ENCODE measurements around the gene NISCH.

NISCH gene

GRCh38 chr3:52435246-52436101 lies 19.9 kb upstream of the NISCH start:
- DNase-seq (ENCODE audit: low read depth, low spot score) = no peak

- DNase-seq (ENCODE audit: low read depth, low spot score) = no peak
Observed at GRCh38 chr3:52436500-52437149, 18.8 kb upstream of the NISCH start.

GRCh38 chr3:52437326-52438103 lies 17.9 kb upstream of the NISCH start:
- DNase-seq (ENCODE audit: low read depth, low spot score) = no peak

GRCh38 chr3:52438104-52438376 lies 17.4 kb upstream of the NISCH start:
- DNase-seq (ENCODE audit: low read depth, low spot score) = no peak

- DNase-seq (ENCODE audit: low read depth, low spot score) = no peak
Observed at GRCh38 chr3:52438579-52439425, 16.6 kb upstream of the NISCH start.

- DNase-seq (ENCODE audit: low read depth, low spot score) = no peak
Observed at GRCh38 chr3:52439426-52440248, 15.8 kb upstream of the NISCH start.

- no peak for DNase-seq (ENCODE audit: low read depth, low spot score)
Observed at GRCh38 chr3:52440249-52440551, 15.2 kb upstream of the NISCH start.

GRCh38 chr3:52440671-52441070 lies 14.7 kb upstream of the NISCH start:
- DNase-seq (ENCODE audit: low read depth, low spot score) = no peak

GRCh38 chr3:52441091-52441771 lies 14.2 kb upstream of the NISCH start:
- DNase-seq (ENCODE audit: low read depth, low spot score) = no peak

- DNase-seq (ENCODE audit: low read depth, low spot score) = no peak
Observed at GRCh38 chr3:52441772-52442332, 13.6 kb upstream of the NISCH start.

GRCh38 chr3:52442409-52443267 lies 12.8 kb upstream of the NISCH start:
- DNase-seq (ENCODE audit: low read depth, low spot score) = no peak

GRCh38 chr3:52443268-52443610 lies 12.2 kb upstream of the NISCH start:
- DNase-seq (ENCODE audit: low read depth, low spot score) = no peak

- no peak for DNase-seq (ENCODE audit: low read depth, low spot score)
Observed at GRCh38 chr3:52443791-52444687, 11.4 kb upstream of the NISCH start.

GRCh38 chr3:52444860-52445793 lies 10.3 kb upstream of the NISCH start, which contains the start of gene SEMA3G:
Gene SEMA3G (minus strand): TSS chr3:52445103. CDS start chr3:52445027, 76 bp downstream.
- DNase-seq (ENCODE audit: low read depth, low spot score) = peak; percentile 57

GRCh38 chr3:52446042-52446441 lies 9.4 kb upstream of the NISCH start:
- DNase-seq (ENCODE audit: low read depth, low spot score) = no peak

GRCh38 chr3:52446631-52447511 lies 8.5 kb upstream of the NISCH start:
- DNase-seq (ENCODE audit: low read depth, low spot score) = peak; percentile 38
